Activated CD8-positive, alpha-beta memory T cell treated with anti-CD3 and anti-CD28 coated beads, Interleukin-2, amount 50 U/mL, for 4 hours (primary cell): ENCODE measurements around the gene GTF3C1.
"Not testable (repeated sequence)": the region's sequence is repeated elsewhere in the genome, so short reads cannot be mapped to it uniquely, and the experiment has no call there.

Experiments
- DNase-seq: peaks from one replicate; pipeline ENCODE4 v3.0.0-alpha.2; 2020

Gene GTF3C1

GRCh38 chr16:27461483-27462171 lies 88.1 kb downstream of the GTF3C1 start:
- DNase-seq, result no peak

- peak; percentile 11 for DNase-seq
Observed at GRCh38 chr16:27460663-27461482, 88.8 kb downstream of the GTF3C1 start.

GRCh38 chr16:27460213-27460612 lies 89.5 kb downstream of the GTF3C1 start:
- DNase-seq, result no peak

- DNase-seq, result no peak
Observed at GRCh38 chr16:27458987-27459688, 90.6 kb downstream of the GTF3C1 start.

- DNase-seq, result no peak
Observed at GRCh38 chr16:27458258-27458657, 91.5 kb downstream of the GTF3C1 start.

- not testable (repeated sequence) for DNase-seq
Observed at GRCh38 chr16:27457605-27457900, 92.2 kb downstream of the GTF3C1 start.

- DNase-seq, result peak; percentile 26
Observed at GRCh38 chr16:27455700-27456099, 94.0 kb downstream of the GTF3C1 start.

GRCh38 chr16:27453494-27453825 lies 96.3 kb downstream of the GTF3C1 start:
- no peak for DNase-seq

GRCh38 chr16:27452569-27453493 lies 96.9 kb downstream of the GTF3C1 start:
- DNase-seq, result no peak

- DNase-seq, result no peak
Observed at GRCh38 chr16:27450196-27450549, 99.5 kb downstream of the GTF3C1 start.

- peak; percentile 89 for DNase-seq
Observed at GRCh38 chr16:27449434-27450195, 100.1 kb downstream of the GTF3C1 start.

- peak; percentile 20 for DNase-seq
Observed at GRCh38 chr16:27448532-27449433, 100.9 kb downstream of the GTF3C1 start.

GRCh38 chr16:27447301-27447700 lies 102.4 kb downstream of the GTF3C1 start:
- DNase-seq, result no peak

GRCh38 chr16:27446721-27447120 lies 103.0 kb downstream of the GTF3C1 start:
- DNase-seq, result peak; percentile 80

GRCh38 chr16:27445502-27446175 lies 104.1 kb downstream of the GTF3C1 start:
- peak; percentile 28 for DNase-seq

- DNase-seq, result peak; percentile 13
Observed at GRCh38 chr16:27444470-27444869, 105.2 kb downstream of the GTF3C1 start.

- DNase-seq, result peak; percentile 11
Observed at GRCh38 chr16:27444015-27444414, 105.7 kb downstream of the GTF3C1 start.

GRCh38 chr16:27441998-27442397 lies 107.7 kb downstream of the GTF3C1 start:
- DNase-seq, result peak; percentile 8

- DNase-seq, result peak; percentile 14
Observed at GRCh38 chr16:27441276-27441675, 108.4 kb downstream of the GTF3C1 start.

- peak; percentile 14 for DNase-seq
Observed at GRCh38 chr16:27439271-27440018, 110.3 kb downstream of the GTF3C1 start.
